HG03139 (cell line): Measurements from ENCODE around the gene SFXN5.

Source experiments
- ATAC-seq: cut with Tn5 transposase; IDR thresholded peaks from one replicate; pipeline ENCODE4 v1.9.1; 2021; ENCODE audit not compliant: unreplicated experiment

The SFXN5 gene

DNA sequence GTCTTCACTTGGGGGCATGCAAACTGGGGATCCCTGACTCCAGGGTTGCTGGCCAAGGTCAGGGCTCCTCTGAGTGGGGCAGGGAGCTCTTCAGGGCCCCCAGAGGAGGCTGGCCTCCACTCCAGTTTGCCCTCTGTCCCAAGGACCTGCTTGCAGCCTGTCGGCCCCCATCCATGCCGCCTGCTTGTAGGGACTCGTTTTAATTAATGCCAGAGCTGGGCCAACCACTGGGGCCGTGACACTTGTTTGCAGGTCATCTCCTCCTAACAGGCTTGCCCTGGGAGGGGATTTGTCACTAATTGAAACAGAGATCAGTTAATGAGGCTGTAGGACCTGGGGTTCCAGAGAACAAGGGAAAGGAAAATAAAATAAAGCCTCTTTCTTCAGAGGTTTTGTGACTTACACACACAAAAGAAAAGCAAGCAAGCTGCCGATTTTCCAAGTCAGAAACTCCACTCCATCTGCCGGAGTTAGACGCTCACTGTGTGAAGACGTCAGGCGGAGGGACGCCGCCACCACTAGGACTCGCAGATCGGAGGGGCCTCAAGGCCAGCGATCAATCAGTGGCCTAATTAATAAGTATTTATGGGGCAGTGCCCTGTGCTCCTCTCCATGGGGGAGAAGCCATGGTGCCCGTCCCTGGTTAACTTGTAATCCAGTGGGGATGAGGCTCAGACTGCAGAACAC, 75.9 kb downstream of the SFXN5 start:
- ATAC-seq, result no peak

GRCh38 chr2:72994991-72995380, 76.5 kb downstream of the SFXN5 start:
- ATAC-seq, result no peak

DNA sequence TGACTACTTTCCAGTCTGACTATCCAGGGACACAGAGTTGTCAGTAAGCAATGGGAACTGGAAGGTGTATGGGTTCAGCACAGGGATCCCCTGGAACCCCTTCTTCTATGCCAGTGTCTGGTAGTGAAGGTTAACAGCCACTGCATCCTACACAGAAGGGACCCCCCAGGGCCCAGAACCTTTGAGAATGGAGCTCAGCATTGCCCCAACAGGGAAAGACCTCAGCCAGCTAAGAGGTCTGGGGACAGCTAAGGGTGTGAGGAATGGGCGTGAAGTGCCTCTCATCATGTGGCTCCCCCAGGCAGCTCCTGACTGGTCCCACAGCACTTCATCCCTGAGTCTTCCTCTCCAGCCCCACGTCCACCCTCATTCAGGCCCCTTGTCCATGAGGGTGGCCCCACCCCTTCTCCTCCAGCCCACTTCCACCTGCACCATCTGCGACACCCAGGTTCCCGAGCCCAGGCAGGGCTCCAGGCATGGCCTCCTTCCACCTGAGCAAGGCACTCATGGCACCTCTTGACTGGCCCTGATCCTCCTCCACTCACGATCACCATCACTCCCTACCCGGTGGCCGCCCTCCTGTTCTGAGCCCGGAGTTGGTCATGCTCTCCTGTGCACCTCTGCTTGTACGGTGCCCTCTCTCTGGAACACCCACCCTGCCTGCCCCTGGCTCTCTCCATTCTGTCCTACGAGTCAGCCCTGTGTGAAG, 77.1 kb downstream of the SFXN5 start:
- no peak for ATAC-seq

DNA sequence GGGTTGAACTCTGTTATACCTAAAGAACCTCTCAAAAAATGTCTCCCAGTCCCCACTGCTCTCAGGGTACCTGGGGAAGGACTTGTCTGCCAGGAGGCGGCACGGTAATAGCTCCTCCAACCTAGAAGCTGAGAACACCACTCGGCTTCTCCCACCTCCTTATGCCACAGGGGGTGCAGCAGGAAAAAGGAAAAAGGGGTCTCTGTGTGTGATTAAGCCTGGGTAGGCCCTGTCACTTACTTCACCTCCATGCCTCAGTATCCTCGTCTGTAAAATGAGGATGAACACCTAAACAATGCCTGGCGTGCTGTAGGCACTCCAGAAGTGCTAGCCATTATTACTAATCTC, 77.6 kb downstream of the SFXN5 start:
- no peak for ATAC-seq

- ATAC-seq, result no peak
Observed at GRCh38 chr2:72993147-72993932, 78.2 kb downstream of the SFXN5 start.

DNA sequence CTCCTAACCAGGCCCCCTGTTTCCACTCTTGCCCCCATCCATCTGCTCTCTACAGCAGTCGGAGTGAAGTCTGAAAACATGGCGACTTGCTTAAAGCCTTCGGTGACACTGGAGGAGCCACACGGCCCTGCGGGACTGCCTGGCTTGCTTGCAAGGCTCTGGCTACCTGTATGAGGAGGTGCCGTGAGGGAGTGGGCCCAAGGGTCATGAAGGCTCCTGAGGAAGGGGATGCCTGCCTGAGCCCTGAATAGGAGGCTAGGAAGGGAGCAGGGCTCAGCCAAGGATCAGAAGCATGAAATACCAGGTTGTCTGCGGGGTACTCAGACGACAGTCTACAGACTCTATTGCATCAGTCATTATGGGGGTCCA, 78.8 kb downstream of the SFXN5 start:
- no peak for ATAC-seq

GRCh38 chr2:72991980-72992733, 79.4 kb downstream of the SFXN5 start:
- ATAC-seq, result no peak

DNA sequence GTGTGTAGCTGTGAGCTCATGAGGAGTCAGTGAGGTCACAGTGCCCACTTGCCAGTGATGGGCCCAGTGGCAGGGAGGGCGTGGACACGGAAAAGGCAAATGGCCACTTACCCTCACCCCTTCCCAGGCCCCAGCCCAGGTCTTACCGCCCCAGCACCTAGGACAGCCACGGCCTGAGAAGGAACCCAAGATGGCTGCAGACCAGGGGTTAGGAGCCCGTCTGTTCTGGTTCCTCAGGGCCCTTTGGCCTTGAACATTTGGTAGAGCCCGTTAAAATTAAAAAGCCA, 80.1 kb downstream of the SFXN5 start:
- ATAC-seq, result no peak

- no peak for ATAC-seq
Observed at GRCh38 chr2:72990695-72991438, 80.6 kb downstream of the SFXN5 start.

GRCh38 chr2:72989770-72990556, 81.5 kb downstream of the SFXN5 start:
- no peak for ATAC-seq

- ATAC-seq, result no peak
Observed at GRCh38 chr2:72988726-72989273, 82.7 kb downstream of the SFXN5 start.

DNA sequence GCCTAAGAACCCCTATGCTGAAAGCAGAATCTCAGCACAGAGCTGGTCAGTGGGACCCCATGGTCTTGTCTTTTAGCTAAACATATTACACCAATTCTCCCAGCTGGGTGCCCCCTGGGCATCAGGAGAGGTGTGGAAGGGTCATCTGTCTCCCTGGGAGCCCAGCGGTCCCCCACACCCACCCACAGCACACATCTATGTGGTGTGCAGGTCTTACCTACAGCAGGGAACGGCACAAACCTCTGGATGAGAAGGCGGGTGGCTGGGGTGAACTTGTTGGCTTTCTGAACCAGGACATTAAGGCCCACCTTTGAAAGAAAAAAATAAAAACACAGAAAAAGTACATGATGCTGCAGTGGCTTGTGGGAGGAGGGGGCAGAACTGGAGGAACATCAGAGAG, 83.5 kb downstream of the SFXN5 start:
- ATAC-seq, result no peak

GRCh38 chr2:72985891-72986683, 85.4 kb downstream of the SFXN5 start:
- no peak for ATAC-seq

DNA sequence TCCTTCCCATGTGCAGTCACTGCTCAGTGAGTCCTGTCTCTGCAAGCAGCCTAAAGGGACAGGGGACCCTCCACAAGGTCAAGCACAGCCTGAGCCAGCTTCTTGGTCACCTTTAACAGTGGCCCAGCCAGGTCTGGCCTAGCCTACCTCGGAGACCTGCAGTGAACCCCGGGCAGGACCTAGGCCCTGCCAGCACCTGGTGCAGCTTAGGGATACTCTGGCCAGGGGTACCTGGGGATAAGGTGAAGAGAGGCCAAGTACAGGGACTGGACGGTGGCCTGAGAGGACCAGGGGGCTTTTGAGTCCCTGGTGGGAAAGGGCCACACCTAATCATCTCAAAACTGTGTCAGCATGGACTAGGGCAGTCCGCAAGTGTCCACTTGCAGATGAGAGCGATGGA, 86.4 kb downstream of the SFXN5 start:
- ATAC-seq, result no peak

- ATAC-seq, result no peak
Observed at GRCh38 chr2:72984172-72984671, 87.3 kb downstream of the SFXN5 start.

DNA sequence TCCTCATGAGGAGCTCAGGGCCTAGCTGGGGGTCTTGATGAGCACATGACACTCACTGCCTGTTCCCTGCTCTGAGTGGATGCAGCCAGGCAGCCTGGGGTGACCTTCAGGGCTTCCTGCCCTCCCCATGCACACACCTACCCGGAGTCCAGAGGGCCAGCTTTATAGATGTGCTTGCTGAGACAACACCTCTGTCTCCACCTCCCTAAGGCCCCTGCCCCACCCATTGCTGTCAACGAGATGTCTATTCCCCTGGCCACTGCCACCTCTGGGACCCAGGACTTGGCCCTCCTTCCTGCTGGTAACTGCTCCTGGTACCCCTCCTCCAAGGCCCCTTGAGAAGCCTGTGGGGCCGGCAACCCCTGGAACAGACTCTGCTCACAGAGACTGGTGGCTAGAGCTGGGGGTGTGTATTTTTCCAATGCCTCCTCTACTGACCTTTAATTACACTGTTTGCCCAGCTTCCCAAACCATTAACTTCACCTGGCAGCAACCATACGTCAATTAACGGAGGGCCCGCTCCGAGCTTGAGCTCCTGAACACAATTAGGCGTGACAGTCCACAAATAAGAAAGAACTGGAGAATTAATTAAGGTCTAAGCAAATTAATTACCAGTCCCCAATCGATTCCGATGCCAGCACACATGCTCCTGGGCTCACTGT, 87.9 kb downstream of the SFXN5 start:
- no peak for ATAC-seq

DNA sequence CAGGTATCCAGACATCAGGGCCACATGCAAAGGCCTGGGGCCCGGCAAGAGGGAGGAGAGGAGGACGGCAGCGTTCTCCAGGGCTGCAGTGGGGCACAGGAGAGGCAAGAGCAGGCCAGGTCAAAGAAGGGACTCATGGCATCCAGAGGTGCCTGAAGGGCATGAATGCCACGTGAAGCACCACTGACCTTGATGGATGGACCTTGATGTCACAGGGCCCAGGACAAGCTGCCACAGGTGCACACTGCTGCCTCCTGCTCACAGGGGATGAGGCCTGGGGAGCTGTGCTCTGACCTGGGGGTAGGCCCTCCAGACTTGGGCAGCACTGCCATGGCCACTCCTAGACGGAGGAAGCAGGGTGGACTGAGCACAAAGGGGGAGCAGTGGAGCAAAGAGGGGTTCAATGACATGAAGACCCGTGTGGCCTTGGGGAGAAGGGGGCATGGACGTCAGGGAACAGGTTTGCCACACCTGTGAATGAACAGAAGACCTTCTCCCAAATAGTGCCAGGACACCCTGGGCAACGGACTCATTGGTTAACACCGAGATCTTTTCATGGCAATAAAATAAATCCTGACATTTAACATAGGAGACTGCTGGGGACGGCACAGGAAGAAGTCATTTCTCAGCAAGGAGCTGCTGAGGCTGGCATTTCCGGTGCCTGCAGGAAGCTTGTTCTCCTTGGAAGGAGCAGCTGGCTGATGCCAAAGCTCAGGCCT, 88.6 kb downstream of the SFXN5 start:
- no peak for ATAC-seq

DNA sequence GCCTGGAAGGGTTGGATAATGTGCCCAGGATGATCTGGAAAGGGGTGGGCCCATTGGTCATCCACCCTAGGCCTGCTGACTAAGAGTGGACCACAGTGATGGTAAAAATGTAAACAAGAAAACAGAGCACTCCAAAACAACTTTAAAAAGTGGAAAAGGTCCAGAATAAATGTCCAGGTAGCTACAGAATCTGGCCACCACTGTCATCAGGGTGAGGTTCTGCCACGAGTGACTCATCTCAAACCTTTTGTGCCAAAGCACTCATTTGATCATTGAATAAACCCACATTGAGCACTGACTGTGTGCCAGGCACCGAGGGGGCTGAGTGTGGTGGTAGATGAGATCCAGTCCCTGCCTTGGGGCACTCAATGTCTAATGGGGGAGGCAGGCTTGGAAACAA, 89.3 kb downstream of the SFXN5 start:
- ATAC-seq, result no peak
